HEK293 (cell line): ENCODE data around the gene PRPH.

Source experiments
- CTCF ChIA-PET: fragments of 350-600 bp; formaldehyde crosslinking; extraction: SDS; loops from one replicate; lab custom pipeline; 2021; ENCODE audit warnings: antibody characterized with exemption; lab: Yijun Ruan, JAX
- POLR2A ChIA-PET: fragments of 300-600 bp; formaldehyde crosslinking; extraction: SDS; loops from one replicate; lab custom pipeline; 2020; ENCODE audit warnings: antibody characterized with exemption, inconsistent platforms; lab: Yijun Ruan, JAX
- H3K27ac ChIP-seq: fragments of 200-500 bp; sonication (Bioruptor generic); 2 replicates; pipeline ENCODE4 v1.5.1; 2014; ENCODE audit warnings: low read depth, low read length, control low read depth, inconsistent platforms; ENCODE audit errors: extremely low read depth
- H3K36me3 ChIP-seq, 2 experiments: fragments of 200-500 bp in 1 of 2; sonication (Bioruptor generic) in 1 of 2; 1 replicate in 1 of 2; 2 replicates in 1 of 2; pipeline ENCODE4 v1.5.1; 2014 to 2017; ENCODE audit warnings: inconsistent platforms in 2 of 2, low read length in 2 of 2; ENCODE audit not compliant: control insufficient read depth in 2 of 2, insufficient read depth in 1 of 2
- H3K4me1 ChIP-seq: fragments of 200-500 bp; sonication (Bioruptor generic); 2 replicates; pipeline ENCODE4 v1.5.1; 2014; ENCODE audit warnings: mild to moderate bottlenecking, low read length, inconsistent platforms; ENCODE audit not compliant: control insufficient read depth, insufficient read depth
- H3K4me3 ChIP-seq: 2 replicates; pipeline ENCODE4 v1.5.1; 2011; ENCODE audit warnings: low read depth, mild to moderate bottlenecking, control low read depth, low read length, moderate library complexity
- H3K9me3 ChIP-seq: fragments of 200-500 bp; sonication (Bioruptor generic); 2 replicates; pipeline ENCODE4 v1.5.1; 2014; ENCODE audit warnings: low read depth, low read length, inconsistent platforms; ENCODE audit not compliant: control insufficient read depth, insufficient read depth
- HOXD13 ChIP-seq: sonication (generic); formaldehyde crosslinking; IDR thresholded peaks from 2 replicates; pipeline ENCODE4 v1.8.0; 2022; ENCODE audit warnings: missing genetic modification reagents, borderline replicate concordance
- KLF7 ChIP-seq: fragments of 450-650 bp; formaldehyde crosslinking; IDR thresholded peaks from 2 replicates; pipeline ENCODE4 v1.5.1; 2016; ENCODE audit warnings: missing biosample characterization, missing genetic modification characterization, borderline replicate concordance
- SCRT1 ChIP-seq: fragments of 450-650 bp; formaldehyde crosslinking; IDR thresholded peaks from 2 replicates; pipeline ENCODE4 v1.5.1; 2016; ENCODE audit warnings: missing biosample characterization, missing genetic modification characterization, borderline replicate concordance
- ZBTB17 ChIP-seq: fragments of 450-650 bp; formaldehyde crosslinking; IDR thresholded peaks from 2 replicates; pipeline ENCODE4 v1.5.1; 2016; ENCODE audit warnings: missing biosample characterization, missing genetic modification characterization
- ZNF114 ChIP-seq: fragments of 450-650 bp; formaldehyde crosslinking; IDR thresholded peaks from 2 replicates; pipeline ENCODE4 v1.5.0; 2017; ENCODE audit warnings: missing biosample characterization, missing genetic modification characterization
- ZNF132 ChIP-seq: fragments of 450-650 bp; formaldehyde crosslinking; IDR thresholded peaks from 2 replicates; pipeline ENCODE4 v1.5.1; 2017; ENCODE audit warnings: missing biosample characterization, missing genetic modification characterization, borderline replicate concordance
- ZNF155 ChIP-seq: fragments of 450-650 bp; formaldehyde crosslinking; IDR thresholded peaks from 2 replicates; pipeline ENCODE4 v1.5.1; 2016; ENCODE audit warnings: missing biosample characterization, missing genetic modification characterization
- ZNF169 ChIP-seq: fragments of 450-650 bp; formaldehyde crosslinking; IDR thresholded peaks from 2 replicates; pipeline ENCODE4 v1.5.1; 2016; ENCODE audit warnings: missing biosample characterization, missing genetic modification characterization
- ZNF274 ChIP-seq, 2 experiments: fragments of 200-500 bp in 1 of 2; fragments of 450-650 bp in 1 of 2; sonication (Bioruptor generic) in 1 of 2; formaldehyde crosslinking in 1 of 2; IDR thresholded peaks; 2 replicates each; pipeline versions ENCODE4 v1.5.1 to v1.6.1; 2014 to 2016; ENCODE audit warnings: borderline replicate concordance in 1 of 2, inconsistent platforms in 1 of 2, low read length in 1 of 2, missing biosample characterization in 1 of 2, missing genetic modification characterization in 1 of 2
- ZNF335 ChIP-seq: fragments of 450-650 bp; formaldehyde crosslinking; conservative IDR thresholded peaks from 2 replicates; pipeline ENCODE4 v1.5.1; 2016; ENCODE audit warnings: missing biosample characterization, missing genetic modification characterization
- ZNF354C ChIP-seq: fragments of 450-650 bp; formaldehyde crosslinking; IDR thresholded peaks from 2 replicates; pipeline ENCODE4 v1.5.1; 2016; ENCODE audit warnings: missing biosample characterization, missing genetic modification characterization, low read depth, borderline replicate concordance
- ZNF391 ChIP-seq: fragments of 450-650 bp; formaldehyde crosslinking; IDR thresholded peaks from 2 replicates; pipeline ENCODE4 v1.5.1; 2016; ENCODE audit warnings: low read depth, missing biosample characterization, missing genetic modification characterization, borderline replicate concordance
- ZNF585B ChIP-seq: fragments of 450-650 bp; formaldehyde crosslinking; IDR thresholded peaks from 2 replicates; pipeline ENCODE4 v1.5.1; 2016; ENCODE audit warnings: missing biosample characterization, missing genetic modification characterization
- ZNF600 ChIP-seq: fragments of 450-650 bp; formaldehyde crosslinking; IDR thresholded peaks from 2 replicates; pipeline ENCODE4 v1.5.1; 2016; ENCODE audit warnings: missing biosample characterization, missing genetic modification characterization
- ZNF747 ChIP-seq: fragments of 450-650 bp; formaldehyde crosslinking; IDR thresholded peaks from 2 replicates; pipeline ENCODE4 v1.5.1; 2016; ENCODE audit warnings: missing biosample characterization, missing genetic modification characterization
- TF ChIP-seq, protein P1 (sequence below): fragments of 450-650 bp; formaldehyde crosslinking; IDR thresholded peaks from 2 replicates; pipeline ENCODE4 v1.5.1; 2016; ENCODE audit warnings: missing biosample characterization, missing genetic modification characterization
- TF ChIP-seq, protein P2 (sequence below): fragments of 450-650 bp; formaldehyde crosslinking; IDR thresholded peaks from 2 replicates; pipeline ENCODE4 v1.5.1; 2017; ENCODE audit warnings: missing biosample characterization, missing genetic modification characterization
- TF ChIP-seq, protein P3 (sequence below): fragments of 450-650 bp; formaldehyde crosslinking; IDR thresholded peaks from 2 replicates; pipeline ENCODE4 v1.5.1; 2017; ENCODE audit warnings: missing biosample characterization, missing genetic modification characterization
- TF ChIP-seq, protein P4 (sequence below): fragments of 450-650 bp; formaldehyde crosslinking; IDR thresholded peaks from 2 replicates; pipeline ENCODE4 v1.5.1; 2016; ENCODE audit warnings: missing biosample characterization, missing genetic modification characterization, borderline replicate concordance
- TF ChIP-seq, protein P5 (sequence below): fragments of 450-650 bp; formaldehyde crosslinking; IDR thresholded peaks from 2 replicates; pipeline ENCODE4 v1.5.1; 2016; ENCODE audit warnings: missing biosample characterization, missing genetic modification characterization

The PRPH gene

DNA sequence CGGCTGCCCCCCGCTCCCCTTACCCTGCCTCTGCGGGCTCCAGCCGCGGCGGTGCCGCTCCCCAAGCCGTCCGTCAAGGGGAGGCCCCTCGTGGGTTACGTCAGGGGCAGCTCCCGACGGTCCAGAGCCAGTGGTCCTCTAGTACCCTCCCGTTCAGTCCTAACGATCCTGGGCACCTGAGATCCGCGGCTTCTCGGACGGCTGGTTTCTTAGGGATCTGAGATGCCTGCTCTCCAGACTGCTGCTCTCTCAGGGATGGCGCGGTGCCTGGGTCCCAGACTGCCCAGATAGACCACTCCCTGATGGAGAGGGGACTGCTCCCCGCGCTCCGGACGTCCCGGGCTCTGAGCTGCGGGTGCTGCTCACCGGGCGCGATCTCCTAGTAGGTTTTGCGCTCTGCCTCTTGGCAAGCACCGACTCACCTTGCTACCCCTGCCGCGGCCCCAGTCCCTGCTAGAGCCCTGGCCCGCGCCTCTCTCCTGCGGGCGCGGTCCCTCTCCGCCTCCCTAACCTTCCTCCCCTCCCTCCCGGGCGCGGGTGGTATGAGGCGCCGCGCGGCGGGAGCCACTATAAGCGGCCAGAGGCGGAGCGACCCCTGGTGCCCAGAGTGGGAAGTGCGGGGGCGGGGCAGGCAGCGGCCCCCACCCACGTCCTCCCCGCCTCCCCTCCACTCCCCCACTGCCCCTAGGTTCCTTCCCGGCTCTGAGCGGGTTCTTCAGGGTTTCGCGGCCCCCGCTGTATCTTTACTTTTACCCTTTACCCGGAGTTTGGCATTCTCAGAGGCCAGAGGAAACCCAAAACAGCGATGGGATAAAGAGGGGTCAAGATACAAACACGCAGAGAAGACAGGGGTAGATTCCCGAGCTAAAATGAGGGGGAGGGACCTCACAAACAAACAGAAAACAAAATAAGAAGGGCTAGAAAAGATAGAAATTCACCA lies 42.0 kb downstream of the PRPH start, which contains the start of gene C1QL4 (continued):
- TF ChIP-seq, protein P1, sequence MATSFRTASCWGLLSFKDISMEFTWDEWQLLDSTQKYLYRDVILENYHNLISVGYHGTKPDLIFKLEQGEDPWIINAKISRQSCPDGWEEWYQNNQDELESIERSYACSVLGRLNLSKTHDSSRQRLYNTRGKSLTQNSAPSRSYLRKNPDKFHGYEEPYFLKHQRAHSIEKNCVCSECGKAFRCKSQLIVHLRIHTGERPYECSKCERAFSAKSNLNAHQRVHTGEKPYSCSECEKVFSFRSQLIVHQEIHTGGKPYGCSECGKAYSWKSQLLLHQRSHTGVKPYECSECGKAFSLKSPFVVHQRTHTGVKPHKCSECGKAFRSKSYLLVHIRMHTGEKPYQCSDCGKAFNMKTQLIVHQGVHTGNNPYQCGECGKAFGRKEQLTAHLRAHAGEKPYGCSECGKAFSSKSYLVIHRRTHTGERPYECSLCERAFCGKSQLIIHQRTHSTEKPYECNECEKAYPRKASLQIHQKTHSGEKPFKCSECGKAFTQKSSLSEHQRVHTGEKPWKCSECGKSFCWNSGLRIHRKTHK (tag by site-specific recombination), result no peak
- no peak for TF ChIP-seq ZNF354C (tag by site-specific recombination)

DNA sequence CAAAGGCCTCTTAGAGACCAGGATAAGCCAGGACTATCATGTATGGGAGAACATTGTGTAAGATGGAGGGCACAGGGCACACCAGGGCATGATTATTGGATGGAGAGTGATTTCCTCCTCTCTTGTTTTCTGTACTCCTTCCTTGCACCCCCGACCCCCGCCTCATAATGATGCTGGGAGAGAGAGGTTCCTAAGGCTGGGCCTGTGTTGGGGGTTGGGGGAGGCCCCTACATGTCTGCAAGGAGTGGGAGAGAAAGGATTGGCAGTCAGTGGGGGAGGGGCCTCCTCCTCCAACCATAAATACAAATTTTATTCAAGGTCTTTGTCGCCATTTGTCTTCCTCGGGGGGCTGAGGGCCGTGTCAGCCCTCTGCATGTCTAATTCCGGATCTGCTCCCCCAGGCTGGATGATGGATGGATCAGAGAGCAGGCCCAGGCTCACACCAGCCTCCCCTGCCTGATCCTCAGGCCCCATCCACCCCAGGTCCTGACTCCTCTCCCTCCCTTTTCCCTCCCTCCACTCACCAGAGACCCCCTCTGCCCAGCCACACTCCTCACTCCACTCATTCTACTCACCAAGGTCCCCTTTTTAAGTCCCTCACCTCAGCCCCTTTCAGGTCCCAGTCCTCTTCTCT lies 44.0 kb downstream of the PRPH start:
- CTCF ChIA-PET, result interaction anchor here (0.7 to 11.4 kb wide), 10 partner anchors 8 to 176 kb away, joined by 3 to 185 read pairs (median 6); partner anchors contain the start of genes DNAJC22, PRPH, SPATS2 and TROAP
- no peaks in the 10 kb centered on the region for H3K9me3 ChIP-seq
- no peaks in the 10 kb centered on the region for H3K36me3 ChIP-seq
- H3K27ac ChIP-seq, result no peak overlapping the region
- H3K4me3 ChIP-seq, result no peak overlapping the region
- H3K4me1 ChIP-seq, result peaks cover 9% of the 10 kb centered on the region; the same call in 1 of the 2 replicates
- POLR2A ChIA-PET, result interaction anchor here (0.8 to 8.2 kb wide), 3 partner anchors 9 to 16 kb away, joined by 3 to 82 read pairs (median 6); partner anchors contain the start of gene TROAP
- TF ChIP-seq, protein P2, sequence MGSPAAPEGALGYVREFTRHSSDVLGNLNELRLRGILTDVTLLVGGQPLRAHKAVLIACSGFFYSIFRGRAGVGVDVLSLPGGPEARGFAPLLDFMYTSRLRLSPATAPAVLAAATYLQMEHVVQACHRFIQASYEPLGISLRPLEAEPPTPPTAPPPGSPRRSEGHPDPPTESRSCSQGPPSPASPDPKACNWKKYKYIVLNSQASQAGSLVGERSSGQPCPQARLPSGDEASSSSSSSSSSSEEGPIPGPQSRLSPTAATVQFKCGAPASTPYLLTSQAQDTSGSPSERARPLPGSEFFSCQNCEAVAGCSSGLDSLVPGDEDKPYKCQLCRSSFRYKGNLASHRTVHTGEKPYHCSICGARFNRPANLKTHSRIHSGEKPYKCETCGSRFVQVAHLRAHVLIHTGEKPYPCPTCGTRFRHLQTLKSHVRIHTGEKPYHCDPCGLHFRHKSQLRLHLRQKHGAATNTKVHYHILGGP, result no peak
- TF ChIP-seq, protein P3, sequence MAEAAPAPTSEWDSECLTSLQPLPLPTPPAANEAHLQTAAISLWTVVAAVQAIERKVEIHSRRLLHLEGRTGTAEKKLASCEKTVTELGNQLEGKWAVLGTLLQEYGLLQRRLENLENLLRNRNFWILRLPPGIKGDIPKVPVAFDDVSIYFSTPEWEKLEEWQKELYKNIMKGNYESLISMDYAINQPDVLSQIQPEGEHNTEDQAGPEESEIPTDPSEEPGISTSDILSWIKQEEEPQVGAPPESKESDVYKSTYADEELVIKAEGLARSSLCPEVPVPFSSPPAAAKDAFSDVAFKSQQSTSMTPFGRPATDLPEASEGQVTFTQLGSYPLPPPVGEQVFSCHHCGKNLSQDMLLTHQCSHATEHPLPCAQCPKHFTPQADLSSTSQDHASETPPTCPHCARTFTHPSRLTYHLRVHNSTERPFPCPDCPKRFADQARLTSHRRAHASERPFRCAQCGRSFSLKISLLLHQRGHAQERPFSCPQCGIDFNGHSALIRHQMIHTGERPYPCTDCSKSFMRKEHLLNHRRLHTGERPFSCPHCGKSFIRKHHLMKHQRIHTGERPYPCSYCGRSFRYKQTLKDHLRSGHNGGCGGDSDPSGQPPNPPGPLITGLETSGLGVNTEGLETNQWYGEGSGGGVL, result peak; percentile 78
- TF ChIP-seq ZNF335 (tag by site-specific recombination) (0 out of 2 replicates have a peak, but pooled peaks have one; percentile 25), ZNF274 (IDR thresholded peaks at IDR 0.05; ENCODE audit: low read length) (no peak), ZNF274 (tag by site-specific recombination; IDR thresholded peaks at IDR 0.05; ENCODE audit: borderline replicate concordance) (no peak), SCRT1 (tag by site-specific recombination) (no peak), ZNF391 (no peak), HOXD13 (CRISPR knock-in tag) (no peak), ZNF114 (tag by site-specific recombination) (no peak), ZBTB17 (tag by site-specific recombination) (peak; percentile 48; the same call in 1 of the 2 replicates), ZNF585B (tag by site-specific recombination) (no peak), ZNF132 (no peak), ZNF747 (tag by site-specific recombination) (no peak), ZNF169 (tag by site-specific recombination) (no peak), ZNF155 (tag by site-specific recombination) (no peak), KLF7 (tag by site-specific recombination) (no peak), ZNF600 (no peak)
- TF ChIP-seq, protein P4, sequence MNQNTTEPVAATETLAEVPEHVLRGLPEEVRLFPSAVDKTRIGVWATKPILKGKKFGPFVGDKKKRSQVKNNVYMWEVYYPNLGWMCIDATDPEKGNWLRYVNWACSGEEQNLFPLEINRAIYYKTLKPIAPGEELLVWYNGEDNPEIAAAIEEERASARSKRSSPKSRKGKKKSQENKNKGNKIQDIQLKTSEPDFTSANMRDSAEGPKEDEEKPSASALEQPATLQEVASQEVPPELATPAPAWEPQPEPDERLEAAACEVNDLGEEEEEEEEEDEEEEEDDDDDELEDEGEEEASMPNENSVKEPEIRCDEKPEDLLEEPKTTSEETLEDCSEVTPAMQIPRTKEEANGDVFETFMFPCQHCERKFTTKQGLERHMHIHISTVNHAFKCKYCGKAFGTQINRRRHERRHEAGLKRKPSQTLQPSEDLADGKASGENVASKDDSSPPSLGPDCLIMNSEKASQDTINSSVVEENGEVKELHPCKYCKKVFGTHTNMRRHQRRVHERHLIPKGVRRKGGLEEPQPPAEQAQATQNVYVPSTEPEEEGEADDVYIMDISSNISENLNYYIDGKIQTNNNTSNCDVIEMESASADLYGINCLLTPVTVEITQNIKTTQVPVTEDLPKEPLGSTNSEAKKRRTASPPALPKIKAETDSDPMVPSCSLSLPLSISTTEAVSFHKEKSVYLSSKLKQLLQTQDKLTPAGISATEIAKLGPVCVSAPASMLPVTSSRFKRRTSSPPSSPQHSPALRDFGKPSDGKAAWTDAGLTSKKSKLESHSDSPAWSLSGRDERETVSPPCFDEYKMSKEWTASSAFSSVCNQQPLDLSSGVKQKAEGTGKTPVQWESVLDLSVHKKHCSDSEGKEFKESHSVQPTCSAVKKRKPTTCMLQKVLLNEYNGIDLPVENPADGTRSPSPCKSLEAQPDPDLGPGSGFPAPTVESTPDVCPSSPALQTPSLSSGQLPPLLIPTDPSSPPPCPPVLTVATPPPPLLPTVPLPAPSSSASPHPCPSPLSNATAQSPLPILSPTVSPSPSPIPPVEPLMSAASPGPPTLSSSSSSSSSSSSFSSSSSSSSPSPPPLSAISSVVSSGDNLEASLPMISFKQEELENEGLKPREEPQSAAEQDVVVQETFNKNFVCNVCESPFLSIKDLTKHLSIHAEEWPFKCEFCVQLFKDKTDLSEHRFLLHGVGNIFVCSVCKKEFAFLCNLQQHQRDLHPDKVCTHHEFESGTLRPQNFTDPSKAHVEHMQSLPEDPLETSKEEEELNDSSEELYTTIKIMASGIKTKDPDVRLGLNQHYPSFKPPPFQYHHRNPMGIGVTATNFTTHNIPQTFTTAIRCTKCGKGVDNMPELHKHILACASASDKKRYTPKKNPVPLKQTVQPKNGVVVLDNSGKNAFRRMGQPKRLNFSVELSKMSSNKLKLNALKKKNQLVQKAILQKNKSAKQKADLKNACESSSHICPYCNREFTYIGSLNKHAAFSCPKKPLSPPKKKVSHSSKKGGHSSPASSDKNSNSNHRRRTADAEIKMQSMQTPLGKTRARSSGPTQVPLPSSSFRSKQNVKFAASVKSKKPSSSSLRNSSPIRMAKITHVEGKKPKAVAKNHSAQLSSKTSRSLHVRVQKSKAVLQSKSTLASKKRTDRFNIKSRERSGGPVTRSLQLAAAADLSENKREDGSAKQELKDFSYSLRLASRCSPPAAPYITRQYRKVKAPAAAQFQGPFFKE (tag by site-specific recombination), result no peak
- TF ChIP-seq, protein P5, sequence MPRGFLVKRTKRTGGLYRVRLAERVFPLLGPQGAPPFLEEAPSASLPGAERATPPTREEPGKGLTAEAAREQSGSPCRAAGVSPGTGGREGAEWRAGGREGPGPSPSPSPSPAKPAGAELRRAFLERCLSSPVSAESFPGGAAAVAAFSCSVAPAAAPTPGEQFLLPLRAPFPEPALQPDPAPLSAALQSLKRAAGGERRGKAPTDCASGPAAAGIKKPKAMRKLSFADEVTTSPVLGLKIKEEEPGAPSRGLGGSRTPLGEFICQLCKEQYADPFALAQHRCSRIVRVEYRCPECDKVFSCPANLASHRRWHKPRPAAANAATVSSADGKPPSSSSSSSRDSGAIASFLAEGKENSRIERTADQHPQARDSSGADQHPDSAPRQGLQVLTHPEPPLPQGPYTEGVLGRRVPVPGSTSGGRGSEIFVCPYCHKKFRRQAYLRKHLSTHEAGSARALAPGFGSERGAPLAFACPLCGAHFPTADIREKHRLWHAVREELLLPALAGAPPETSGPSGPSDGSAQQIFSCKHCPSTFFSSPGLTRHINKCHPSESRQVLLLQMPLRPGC (tag by site-specific recombination), result no peak
